GM21360 (cell line): ENCODE data around the gene CNTNAP2.
"Not testable (repeated sequence)": the region's sequence is repeated elsewhere in the genome, so short reads cannot be mapped to it uniquely, and the experiment has no call there.

Experiments
- ATAC-seq: cut with Tn5 transposase; IDR thresholded peaks from one replicate; pipeline ENCODE4 v1.9.1; 2021; ENCODE audit warnings: mild to moderate bottlenecking, moderate library complexity; ENCODE audit not compliant: unreplicated experiment

Gene CNTNAP2

GRCh38 chr7:148261996-148262688 lies 2145.5 kb downstream of the CNTNAP2 start:
- ATAC-seq: no peak

- ATAC-seq: peak; percentile 75
These were observed 2146.2 kb downstream of the CNTNAP2 start for GRCh38 chr7:148262721-148263229.

- no peak for ATAC-seq
These were observed 2148.4 kb downstream of the CNTNAP2 start for GRCh38 chr7:148264933-148265557.

- ATAC-seq: no peak
These were observed 2149.3 kb downstream of the CNTNAP2 start for GRCh38 chr7:148265896-148266295.

GRCh38 chr7:148266795-148267194 lies 2150.2 kb downstream of the CNTNAP2 start:
- no peak for ATAC-seq

- no peak for ATAC-seq
These were observed 2154.0 kb downstream of the CNTNAP2 start for GRCh38 chr7:148270576-148270975.

- no peak for ATAC-seq
These were observed 2157.5 kb downstream of the CNTNAP2 start for GRCh38 chr7:148274118-148274517.

- no peak for ATAC-seq
These were observed 2158.8 kb downstream of the CNTNAP2 start for GRCh38 chr7:148275359-148275890.

GRCh38 chr7:148276314-148277041 lies 2159.9 kb downstream of the CNTNAP2 start:
- ATAC-seq: no peak

GRCh38 chr7:148277042-148277660 lies 2160.6 kb downstream of the CNTNAP2 start:
- ATAC-seq: no peak

- no peak for ATAC-seq
These were observed 2169.5 kb downstream of the CNTNAP2 start for GRCh38 chr7:148286150-148286549.

- ATAC-seq: no peak
These were observed 2170.9 kb downstream of the CNTNAP2 start for GRCh38 chr7:148287538-148287937.

GRCh38 chr7:148288592-148289151 lies 2172.1 kb downstream of the CNTNAP2 start:
- ATAC-seq: no peak

- ATAC-seq: peak; percentile 95
These were observed 2173.0 kb downstream of the CNTNAP2 start for GRCh38 chr7:148289630-148290029.

- no peak for ATAC-seq
These were observed 2173.9 kb downstream of the CNTNAP2 start for GRCh38 chr7:148290538-148290937.

GRCh38 chr7:148291799-148292198 lies 2175.2 kb downstream of the CNTNAP2 start:
- ATAC-seq: no peak

GRCh38 chr7:148296994-148297644 lies 2180.5 kb downstream of the CNTNAP2 start:
- ATAC-seq: no peak

- ATAC-seq: not testable (repeated sequence)
These were observed 2182.2 kb downstream of the CNTNAP2 start for GRCh38 chr7:148298768-148299167.

- ATAC-seq: no peak
These were observed 2183.0 kb downstream of the CNTNAP2 start for GRCh38 chr7:148299350-148300276.
